ENCODE results near the gene GADD45B.

The GADD45B gene

DNA sequence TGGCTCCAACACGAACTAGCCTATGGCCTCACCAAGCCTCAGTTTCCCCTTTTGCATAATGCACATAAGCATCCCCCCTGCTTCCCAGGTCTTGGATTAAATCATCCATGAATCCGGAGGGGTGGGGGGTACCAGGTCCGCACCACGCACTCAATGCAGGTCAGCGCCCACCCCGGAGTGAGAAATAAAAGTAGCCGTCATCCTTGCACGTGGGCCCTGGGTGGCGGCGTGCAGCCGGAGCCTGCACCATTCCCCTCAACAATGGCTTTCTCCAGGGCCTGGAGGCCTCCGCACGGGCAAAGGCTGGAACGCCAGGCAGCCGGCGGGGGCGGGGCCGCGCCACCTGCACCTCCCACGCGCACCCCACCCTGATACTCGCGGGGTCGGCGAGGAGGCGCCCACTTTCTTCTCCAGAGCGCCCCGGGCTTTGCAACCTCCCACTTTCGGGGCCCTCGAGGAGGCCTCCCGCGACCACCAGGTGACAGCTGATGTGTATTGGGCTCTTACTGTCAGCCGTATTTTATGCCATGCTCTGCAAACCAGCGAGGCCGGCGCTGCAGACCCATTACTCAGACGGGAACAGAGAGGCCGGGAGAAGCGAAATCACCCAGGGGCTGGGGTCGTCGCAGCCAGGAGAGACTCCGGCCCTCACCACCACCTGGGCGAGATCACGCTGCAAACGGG lies 767 bp upstream of the GADD45B start (continued):
- no peak for TF ChIP-seq ZNF514 (tag by site-specific recombination; IDR thresholded peaks at IDR 0.05)
- TF ChIP-seq SCRT2 (tag by site-specific recombination; IDR thresholded peaks at IDR 0.05): no peak
- TF ChIP-seq, protein P1, sequence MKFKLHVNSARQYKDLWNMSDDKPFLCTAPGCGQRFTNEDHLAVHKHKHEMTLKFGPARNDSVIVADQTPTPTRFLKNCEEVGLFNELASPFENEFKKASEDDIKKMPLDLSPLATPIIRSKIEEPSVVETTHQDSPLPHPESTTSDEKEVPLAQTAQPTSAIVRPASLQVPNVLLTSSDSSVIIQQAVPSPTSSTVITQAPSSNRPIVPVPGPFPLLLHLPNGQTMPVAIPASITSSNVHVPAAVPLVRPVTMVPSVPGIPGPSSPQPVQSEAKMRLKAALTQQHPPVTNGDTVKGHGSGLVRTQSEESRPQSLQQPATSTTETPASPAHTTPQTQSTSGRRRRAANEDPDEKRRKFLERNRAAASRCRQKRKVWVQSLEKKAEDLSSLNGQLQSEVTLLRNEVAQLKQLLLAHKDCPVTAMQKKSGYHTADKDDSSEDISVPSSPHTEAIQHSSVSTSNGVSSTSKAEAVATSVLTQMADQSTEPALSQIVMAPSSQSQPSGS (tag by site-specific recombination; IDR thresholded peaks at IDR 0.05; ENCODE audit: low read depth): 0 out of 2 replicates have a peak, but pooled peaks have one; percentile 2
- TF ChIP-seq ZNF677 (tag by site-specific recombination; IDR thresholded peaks at IDR 0.05): no peak
- TF ChIP-seq, protein P2, sequence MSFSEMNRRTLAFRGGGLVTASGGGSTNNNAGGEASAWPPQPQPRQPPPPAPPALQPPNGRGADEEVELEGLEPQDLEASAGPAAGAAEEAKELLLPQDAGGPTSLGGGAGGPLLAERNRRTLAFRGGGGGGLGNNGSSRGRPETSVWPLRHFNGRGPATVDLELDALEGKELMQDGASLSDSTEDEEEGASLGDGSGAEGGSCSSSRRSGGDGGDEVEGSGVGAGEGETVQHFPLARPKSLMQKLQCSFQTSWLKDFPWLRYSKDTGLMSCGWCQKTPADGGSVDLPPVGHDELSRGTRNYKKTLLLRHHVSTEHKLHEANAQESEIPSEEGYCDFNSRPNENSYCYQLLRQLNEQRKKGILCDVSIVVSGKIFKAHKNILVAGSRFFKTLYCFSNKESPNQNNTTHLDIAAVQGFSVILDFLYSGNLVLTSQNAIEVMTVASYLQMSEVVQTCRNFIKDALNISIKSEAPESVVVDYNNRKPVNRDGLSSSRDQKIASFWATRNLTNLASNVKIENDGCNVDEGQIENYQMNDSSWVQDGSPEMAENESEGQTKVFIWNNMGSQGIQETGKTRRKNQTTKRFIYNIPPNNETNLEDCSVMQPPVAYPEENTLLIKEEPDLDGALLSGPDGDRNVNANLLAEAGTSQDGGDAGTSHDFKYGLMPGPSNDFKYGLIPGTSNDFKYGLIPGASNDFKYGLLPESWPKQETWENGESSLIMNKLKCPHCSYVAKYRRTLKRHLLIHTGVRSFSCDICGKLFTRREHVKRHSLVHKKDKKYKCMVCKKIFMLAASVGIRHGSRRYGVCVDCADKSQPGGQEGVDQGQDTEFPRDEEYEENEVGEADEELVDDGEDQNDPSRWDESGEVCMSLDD (tag by site-specific recombination; IDR thresholded peaks at IDR 0.05): peak; percentile 83
- TF ChIP-seq ZNF624 (tag by site-specific recombination; IDR thresholded peaks at IDR 0.05): no peak
- TF ChIP-seq, protein P3, sequence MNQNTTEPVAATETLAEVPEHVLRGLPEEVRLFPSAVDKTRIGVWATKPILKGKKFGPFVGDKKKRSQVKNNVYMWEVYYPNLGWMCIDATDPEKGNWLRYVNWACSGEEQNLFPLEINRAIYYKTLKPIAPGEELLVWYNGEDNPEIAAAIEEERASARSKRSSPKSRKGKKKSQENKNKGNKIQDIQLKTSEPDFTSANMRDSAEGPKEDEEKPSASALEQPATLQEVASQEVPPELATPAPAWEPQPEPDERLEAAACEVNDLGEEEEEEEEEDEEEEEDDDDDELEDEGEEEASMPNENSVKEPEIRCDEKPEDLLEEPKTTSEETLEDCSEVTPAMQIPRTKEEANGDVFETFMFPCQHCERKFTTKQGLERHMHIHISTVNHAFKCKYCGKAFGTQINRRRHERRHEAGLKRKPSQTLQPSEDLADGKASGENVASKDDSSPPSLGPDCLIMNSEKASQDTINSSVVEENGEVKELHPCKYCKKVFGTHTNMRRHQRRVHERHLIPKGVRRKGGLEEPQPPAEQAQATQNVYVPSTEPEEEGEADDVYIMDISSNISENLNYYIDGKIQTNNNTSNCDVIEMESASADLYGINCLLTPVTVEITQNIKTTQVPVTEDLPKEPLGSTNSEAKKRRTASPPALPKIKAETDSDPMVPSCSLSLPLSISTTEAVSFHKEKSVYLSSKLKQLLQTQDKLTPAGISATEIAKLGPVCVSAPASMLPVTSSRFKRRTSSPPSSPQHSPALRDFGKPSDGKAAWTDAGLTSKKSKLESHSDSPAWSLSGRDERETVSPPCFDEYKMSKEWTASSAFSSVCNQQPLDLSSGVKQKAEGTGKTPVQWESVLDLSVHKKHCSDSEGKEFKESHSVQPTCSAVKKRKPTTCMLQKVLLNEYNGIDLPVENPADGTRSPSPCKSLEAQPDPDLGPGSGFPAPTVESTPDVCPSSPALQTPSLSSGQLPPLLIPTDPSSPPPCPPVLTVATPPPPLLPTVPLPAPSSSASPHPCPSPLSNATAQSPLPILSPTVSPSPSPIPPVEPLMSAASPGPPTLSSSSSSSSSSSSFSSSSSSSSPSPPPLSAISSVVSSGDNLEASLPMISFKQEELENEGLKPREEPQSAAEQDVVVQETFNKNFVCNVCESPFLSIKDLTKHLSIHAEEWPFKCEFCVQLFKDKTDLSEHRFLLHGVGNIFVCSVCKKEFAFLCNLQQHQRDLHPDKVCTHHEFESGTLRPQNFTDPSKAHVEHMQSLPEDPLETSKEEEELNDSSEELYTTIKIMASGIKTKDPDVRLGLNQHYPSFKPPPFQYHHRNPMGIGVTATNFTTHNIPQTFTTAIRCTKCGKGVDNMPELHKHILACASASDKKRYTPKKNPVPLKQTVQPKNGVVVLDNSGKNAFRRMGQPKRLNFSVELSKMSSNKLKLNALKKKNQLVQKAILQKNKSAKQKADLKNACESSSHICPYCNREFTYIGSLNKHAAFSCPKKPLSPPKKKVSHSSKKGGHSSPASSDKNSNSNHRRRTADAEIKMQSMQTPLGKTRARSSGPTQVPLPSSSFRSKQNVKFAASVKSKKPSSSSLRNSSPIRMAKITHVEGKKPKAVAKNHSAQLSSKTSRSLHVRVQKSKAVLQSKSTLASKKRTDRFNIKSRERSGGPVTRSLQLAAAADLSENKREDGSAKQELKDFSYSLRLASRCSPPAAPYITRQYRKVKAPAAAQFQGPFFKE (tag by site-specific recombination; IDR thresholded peaks at IDR 0.05; ENCODE audit: borderline replicate concordance): no peak
- peak; percentile 36; the same call in 1 of the 2 replicates for TF ChIP-seq ZNF785 (tag by site-specific recombination; IDR thresholded peaks at IDR 0.05)
- peak; percentile 97 for TF ChIP-seq ZNF335 (tag by site-specific recombination; conservative IDR thresholded peaks at IDR 0.05)
- no peak for TF ChIP-seq TCF7L2 (IDR thresholded peaks at IDR 0.05; ENCODE audit: borderline replicate concordance, low read depth, low read length)
- no peak for TF ChIP-seq ZFP3 (tag by site-specific recombination; IDR thresholded peaks at IDR 0.05; ENCODE audit: low read depth)
- no peak for TF ChIP-seq ZNF549 (tag by site-specific recombination; IDR thresholded peaks at IDR 0.05)
- TF ChIP-seq ZNF747 (tag by site-specific recombination; IDR thresholded peaks at IDR 0.05): no peak
- 0 out of 2 replicates have a peak, but pooled peaks have one; percentile 16 for TF ChIP-seq ZNF169 (tag by site-specific recombination; IDR thresholded peaks at IDR 0.05)
- no peak for TF ChIP-seq ZNF658 (tag by site-specific recombination; IDR thresholded peaks at IDR 0.05)
- no peak; the same call in 1 of the 2 replicates for TF ChIP-seq ZNF223 (tag by site-specific recombination; IDR thresholded peaks at IDR 0.05)
- no peak for TF ChIP-seq OSR2 (tag by site-specific recombination; IDR thresholded peaks at IDR 0.05)
- no peak for TF ChIP-seq ZNF837 (tag by site-specific recombination; IDR thresholded peaks at IDR 0.05)
- no peak for TF ChIP-seq ZNF114 (tag by site-specific recombination; IDR thresholded peaks at IDR 0.05)
- TF ChIP-seq GLI4 (tag by site-specific recombination; IDR thresholded peaks at IDR 0.05): peak; percentile 90
- TF ChIP-seq ZNF843 (tag by site-specific recombination; IDR thresholded peaks at IDR 0.05): no peak
- no peak for TF ChIP-seq ZNF544 (tag by site-specific recombination; IDR thresholded peaks at IDR 0.05)
- TF ChIP-seq ZNF221 (tag by site-specific recombination; IDR thresholded peaks at IDR 0.05; ENCODE audit: borderline replicate concordance): no peak
- TF ChIP-seq ZNF133 (tag by site-specific recombination; IDR thresholded peaks at IDR 0.05): no peak
- TF ChIP-seq, protein P4, sequence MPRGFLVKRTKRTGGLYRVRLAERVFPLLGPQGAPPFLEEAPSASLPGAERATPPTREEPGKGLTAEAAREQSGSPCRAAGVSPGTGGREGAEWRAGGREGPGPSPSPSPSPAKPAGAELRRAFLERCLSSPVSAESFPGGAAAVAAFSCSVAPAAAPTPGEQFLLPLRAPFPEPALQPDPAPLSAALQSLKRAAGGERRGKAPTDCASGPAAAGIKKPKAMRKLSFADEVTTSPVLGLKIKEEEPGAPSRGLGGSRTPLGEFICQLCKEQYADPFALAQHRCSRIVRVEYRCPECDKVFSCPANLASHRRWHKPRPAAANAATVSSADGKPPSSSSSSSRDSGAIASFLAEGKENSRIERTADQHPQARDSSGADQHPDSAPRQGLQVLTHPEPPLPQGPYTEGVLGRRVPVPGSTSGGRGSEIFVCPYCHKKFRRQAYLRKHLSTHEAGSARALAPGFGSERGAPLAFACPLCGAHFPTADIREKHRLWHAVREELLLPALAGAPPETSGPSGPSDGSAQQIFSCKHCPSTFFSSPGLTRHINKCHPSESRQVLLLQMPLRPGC (tag by site-specific recombination; IDR thresholded peaks at IDR 0.05): peak; percentile 68; the same call in 1 of the 2 replicates
- TF ChIP-seq, protein P5, sequence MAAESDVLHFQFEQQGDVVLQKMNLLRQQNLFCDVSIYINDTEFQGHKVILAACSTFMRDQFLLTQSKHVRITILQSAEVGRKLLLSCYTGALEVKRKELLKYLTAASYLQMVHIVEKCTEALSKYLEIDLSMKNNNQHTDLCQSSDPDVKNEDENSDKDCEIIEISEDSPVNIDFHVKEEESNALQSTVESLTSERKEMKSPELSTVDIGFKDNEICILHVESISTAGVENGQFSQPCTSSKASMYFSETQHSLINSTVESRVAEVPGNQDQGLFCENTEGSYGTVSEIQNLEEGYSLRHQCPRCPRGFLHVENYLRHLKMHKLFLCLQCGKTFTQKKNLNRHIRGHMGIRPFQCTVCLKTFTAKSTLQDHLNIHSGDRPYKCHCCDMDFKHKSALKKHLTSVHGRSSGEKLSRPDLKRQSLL (tag by site-specific recombination; IDR thresholded peaks at IDR 0.05): no peak
- TF ChIP-seq, protein P6, sequence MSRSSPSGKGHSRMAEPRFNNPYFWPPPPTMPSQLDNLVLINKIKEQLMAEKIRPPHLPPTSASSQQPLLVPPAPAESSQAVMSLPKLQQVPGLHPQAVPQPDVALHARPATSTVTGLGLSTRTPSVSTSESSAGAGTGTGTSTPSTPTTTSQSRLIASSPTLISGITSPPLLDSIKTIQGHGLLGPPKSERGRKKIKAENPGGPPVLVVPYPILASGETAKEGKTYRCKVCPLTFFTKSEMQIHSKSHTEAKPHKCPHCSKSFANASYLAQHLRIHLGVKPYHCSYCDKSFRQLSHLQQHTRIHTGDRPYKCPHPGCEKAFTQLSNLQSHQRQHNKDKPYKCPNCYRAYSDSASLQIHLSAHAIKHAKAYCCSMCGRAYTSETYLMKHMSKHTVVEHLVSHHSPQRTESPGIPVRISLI (tag by site-specific recombination; IDR thresholded peaks at IDR 0.05): no peak

Measured in HEK293 (cell line).